Measurements from ENCODE around the gene UCHL5. TPM values are rescaled to one million over a fixed set of nuclear protein-coding genes. Genes with fewer than 3 reads are reported as not detected.
A peak's percentile ranks its signal among the peaks of the same experiment; 100 is the strongest.

Gene UCHL5
- total and polyA plus RNA-seq, 7 donors = 19.9 to 47.6 (median 24.6) TPM

DNA sequence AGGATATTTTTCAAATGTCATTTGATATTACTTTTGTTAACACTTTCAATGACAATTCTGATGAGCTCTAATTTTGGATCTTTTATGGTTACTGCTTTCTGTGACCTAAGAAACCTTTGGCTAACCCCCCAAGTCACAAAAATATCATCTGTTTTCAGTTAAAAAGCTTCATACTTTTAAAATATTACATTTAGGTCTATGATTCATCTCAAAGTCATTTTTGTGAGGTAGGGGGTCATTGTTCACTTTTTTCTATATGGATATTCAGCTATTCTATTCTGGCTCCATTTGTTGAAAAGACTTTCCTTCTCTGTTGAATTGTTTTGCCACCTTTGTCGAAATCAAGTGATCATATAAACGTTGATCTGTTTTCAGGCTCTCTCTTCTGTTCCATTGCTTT lies 44.8 kb downstream of the UCHL5 start:
- no peak for TF ChIP-seq POLR2A (IDR thresholded peaks at IDR 0.05)
- TF ChIP-seq POLR2AphosphoS5 (IDR thresholded peaks at IDR 0.05) = no peak
- TF ChIP-seq EP300 (IDR thresholded peaks at IDR 0.05) = no peak
- TF ChIP-seq, protein P1, sequence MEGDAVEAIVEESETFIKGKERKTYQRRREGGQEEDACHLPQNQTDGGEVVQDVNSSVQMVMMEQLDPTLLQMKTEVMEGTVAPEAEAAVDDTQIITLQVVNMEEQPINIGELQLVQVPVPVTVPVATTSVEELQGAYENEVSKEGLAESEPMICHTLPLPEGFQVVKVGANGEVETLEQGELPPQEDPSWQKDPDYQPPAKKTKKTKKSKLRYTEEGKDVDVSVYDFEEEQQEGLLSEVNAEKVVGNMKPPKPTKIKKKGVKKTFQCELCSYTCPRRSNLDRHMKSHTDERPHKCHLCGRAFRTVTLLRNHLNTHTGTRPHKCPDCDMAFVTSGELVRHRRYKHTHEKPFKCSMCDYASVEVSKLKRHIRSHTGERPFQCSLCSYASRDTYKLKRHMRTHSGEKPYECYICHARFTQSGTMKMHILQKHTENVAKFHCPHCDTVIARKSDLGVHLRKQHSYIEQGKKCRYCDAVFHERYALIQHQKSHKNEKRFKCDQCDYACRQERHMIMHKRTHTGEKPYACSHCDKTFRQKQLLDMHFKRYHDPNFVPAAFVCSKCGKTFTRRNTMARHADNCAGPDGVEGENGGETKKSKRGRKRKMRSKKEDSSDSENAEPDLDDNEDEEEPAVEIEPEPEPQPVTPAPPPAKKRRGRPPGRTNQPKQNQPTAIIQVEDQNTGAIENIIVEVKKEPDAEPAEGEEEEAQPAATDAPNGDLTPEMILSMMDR (IDR thresholded peaks at IDR 0.05) = no peak
- Histone ChIP-seq H3K36me3 (no peaks in the 10 kb centered on the region), H3K27me3 (no peaks in the 10 kb centered on the region), H3K4me1 (peaks cover 0 to 62% (median 37%) of the 10 kb centered on the region in 4 donors), H3K27ac (peak overlapping the region; percentile 67 to 78 (median 74)), H3K4me3 (no peak overlapping the region), H3K9me3 (no peaks in the 10 kb centered on the region)
- no peak for DNase-seq
- intact Hi-C loops (cut with DNase I) = loop anchor here (10.0 kb wide), 1 partner anchor 430 kb away; no protein-coding TSS in a partner anchor
- 77 to 81% methylated on average over 2 of the region's 2 CpGs for WGBS, 2 donors

DNA sequence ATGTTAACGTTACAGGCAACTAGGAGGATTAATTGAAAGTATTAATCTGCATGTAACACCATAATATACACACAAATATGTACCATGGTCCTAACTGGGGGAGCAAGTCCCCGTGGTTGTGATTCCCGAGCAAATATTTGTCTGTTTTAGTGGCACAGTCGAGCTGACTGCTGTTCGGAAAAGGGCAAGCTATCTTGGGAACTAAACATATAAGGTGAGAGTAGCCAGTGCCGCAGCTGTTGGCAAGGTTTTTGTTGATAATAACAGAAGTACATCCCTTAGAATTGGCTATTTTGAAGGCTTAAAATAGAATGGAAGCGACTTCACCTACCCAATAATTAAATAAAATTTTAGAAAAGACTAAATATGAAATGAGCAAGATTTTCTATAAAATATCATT lies 45.5 kb downstream of the UCHL5 start:
- peak overlapping the region; percentile 67 to 78 (median 74) for H3K27ac ChIP-seq

DNA sequence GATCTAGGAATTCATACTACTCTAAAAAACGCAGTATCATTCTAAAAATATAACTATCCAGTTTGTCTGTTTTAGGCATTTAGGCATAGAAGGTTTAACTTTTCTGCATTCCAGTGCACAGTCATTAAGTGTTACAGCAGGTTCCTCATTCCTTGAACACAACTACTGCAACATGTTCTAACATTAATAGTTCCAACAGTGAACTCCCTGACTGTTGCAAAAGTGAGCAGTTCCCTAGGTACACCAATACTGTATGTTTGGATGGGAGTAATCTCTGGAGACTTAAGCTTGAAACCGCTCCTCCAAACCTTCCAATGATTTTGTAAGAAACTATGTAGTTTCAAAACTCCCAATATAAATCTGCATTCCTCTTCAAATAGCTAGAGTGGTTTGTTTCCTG lies 46.2 kb downstream of the UCHL5 start:
- Histone ChIP-seq H3K4me3 (no peak overlapping the region), H3K27ac (peak overlapping the region; percentile 67 to 78 (median 74))
- intact Hi-C loops (cut with DNase I) = loop anchor here (10.0 kb wide), 1 partner anchor 428 kb away; no protein-coding TSS in a partner anchor

More for the DNA sequence above, 45.5 kb downstream of the UCHL5 start:
- WGBS, 2 donors = 63 to 78% methylated on average over 7 of the region's 7 CpGs
- Histone ChIP-seq H3K4me1 (peaks cover 0 to 55% (median 34%) of the 10 kb centered on the region in 4 donors), H3K4me3 (peak overlapping the region in 1 of 4 donors; percentile 5), H3K36me3 (no peaks in the 10 kb centered on the region), H3K9me3 (no peaks in the 10 kb centered on the region), H3K27me3 (no peaks in the 10 kb centered on the region)
- peak in 3 of 4 donors; percentile 56 to 62 (median 57) for TF ChIP-seq POLR2AphosphoS5 (IDR thresholded peaks at IDR 0.05)
- no peak for TF ChIP-seq POLR2A (IDR thresholded peaks at IDR 0.05)
- peak in 1 of 4 donors; percentile 11 for TF ChIP-seq EP300 (IDR thresholded peaks at IDR 0.05)
- peak; percentile 66 for DNase-seq
- intact Hi-C loops (cut with DNase I) = loop anchor here (10.0 kb wide), 1 partner anchor 429 kb away; no protein-coding TSS in a partner anchor

DNA sequence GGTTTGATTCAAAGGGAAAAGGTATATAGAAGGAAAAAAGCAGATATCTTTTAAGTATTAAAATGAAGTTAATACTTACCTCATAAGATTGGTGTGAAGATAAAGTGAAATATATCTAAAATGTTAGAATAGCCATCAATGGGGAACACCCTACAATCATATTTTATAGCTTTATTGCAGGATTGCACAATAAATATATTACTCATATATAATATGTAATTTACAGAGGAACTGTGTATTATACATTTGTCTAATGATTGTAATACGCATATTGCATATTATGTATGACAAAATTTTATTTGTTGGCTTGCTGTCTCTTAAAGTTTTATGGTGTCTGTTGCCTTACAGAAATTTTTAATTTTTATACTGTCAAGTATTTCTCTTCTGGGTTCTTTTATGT lies 47.8 kb downstream of the UCHL5 start:
- Histone ChIP-seq H3K9me3 (no peaks in the 10 kb centered on the region), H3K27ac (no peak overlapping the region), H3K36me3 (no peaks in the 10 kb centered on the region), H3K27me3 (no peaks in the 10 kb centered on the region), H3K4me3 (no peak overlapping the region), H3K4me1 (peaks cover 0 to 50% (median 25%) of the 10 kb centered on the region in 4 donors)
- DNase-seq = no peak
- TF ChIP-seq POLR2AphosphoS5 (IDR thresholded peaks at IDR 0.05) (no peak), EP300 (IDR thresholded peaks at IDR 0.05) (no peak), POLR2A (IDR thresholded peaks at IDR 0.05) (no peak)
- TF ChIP-seq, protein P1 (IDR thresholded peaks at IDR 0.05) = no peak
- intact Hi-C loops (cut with DNase I) = loop anchor here (10.0 kb wide), 1 partner anchor 427 kb away; no protein-coding TSS in a partner anchor
- WGBS, 2 donors = 26 to 68% methylated on average over 1 of the region's 1 CpG

More for the DNA sequence above, 46.2 kb downstream of the UCHL5 start:
- TF ChIP-seq POLR2AphosphoS5 (IDR thresholded peaks at IDR 0.05) = peak in 1 of 4 donors; percentile 10
- TF ChIP-seq, protein P1 (IDR thresholded peaks at IDR 0.05) = no peak
- no peak for DNase-seq
- peaks cover 0 to 53% (median 31%) of the 10 kb centered on the region in 4 donors for H3K4me1 ChIP-seq
- no peaks in the 10 kb centered on the region for H3K36me3 ChIP-seq
- WGBS, 2 donors = 75 to 76% methylated on average over 2 of the region's 2 CpGs
- H3K27me3 ChIP-seq = no peaks in the 10 kb centered on the region
- H3K9me3 ChIP-seq = no peaks in the 10 kb centered on the region

DNA sequence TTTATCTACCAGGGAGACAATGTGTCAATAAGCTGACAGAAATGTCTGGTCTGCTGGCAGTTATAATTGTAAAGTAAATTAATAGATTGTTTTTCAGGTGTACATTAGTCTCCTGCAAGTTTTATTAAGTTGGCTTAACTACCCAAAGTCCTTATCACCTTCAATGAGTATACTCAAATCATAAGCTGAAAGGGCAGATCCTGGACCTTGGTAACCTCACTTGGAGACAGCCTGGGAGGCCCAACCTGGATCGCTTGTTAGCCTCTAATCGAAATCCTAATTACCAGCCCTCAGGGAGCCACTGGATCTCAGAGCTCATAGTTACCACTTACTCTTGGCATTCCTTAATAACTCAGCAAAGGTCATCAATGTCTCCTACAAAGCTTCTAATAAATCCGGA lies 49.7 kb downstream of the UCHL5 start:
- no peak for DNase-seq
- Histone ChIP-seq H3K36me3 (no peaks in the 10 kb centered on the region), H3K9me3 (no peaks in the 10 kb centered on the region), H3K27me3 (no peaks in the 10 kb centered on the region), H3K27ac (no peak overlapping the region), H3K4me1 (peaks cover 0 to 31% (median 20%) of the 10 kb centered on the region in 4 donors), H3K4me3 (no peak overlapping the region)
- 80 to 87% methylated on average over 3 of the region's 3 CpGs for WGBS, 2 donors
- no peak for TF ChIP-seq POLR2AphosphoS5 (IDR thresholded peaks at IDR 0.05)
- no peak for TF ChIP-seq POLR2A (IDR thresholded peaks at IDR 0.05)
- TF ChIP-seq, protein P1 (IDR thresholded peaks at IDR 0.05) = no peak
- no peak for TF ChIP-seq EP300 (IDR thresholded peaks at IDR 0.05)
- intact Hi-C loops (cut with DNase I) = no loop called here
